ENCODE data around the gene SGIP1. TPM values are rescaled to one million over a fixed set of nuclear protein-coding genes. Genes with fewer than 3 reads are reported as not detected.

Gene SGIP1
- total and polyA plus RNA-seq, 4 donors: 2.7 to 17.0 (median 4.7) TPM

DNA sequence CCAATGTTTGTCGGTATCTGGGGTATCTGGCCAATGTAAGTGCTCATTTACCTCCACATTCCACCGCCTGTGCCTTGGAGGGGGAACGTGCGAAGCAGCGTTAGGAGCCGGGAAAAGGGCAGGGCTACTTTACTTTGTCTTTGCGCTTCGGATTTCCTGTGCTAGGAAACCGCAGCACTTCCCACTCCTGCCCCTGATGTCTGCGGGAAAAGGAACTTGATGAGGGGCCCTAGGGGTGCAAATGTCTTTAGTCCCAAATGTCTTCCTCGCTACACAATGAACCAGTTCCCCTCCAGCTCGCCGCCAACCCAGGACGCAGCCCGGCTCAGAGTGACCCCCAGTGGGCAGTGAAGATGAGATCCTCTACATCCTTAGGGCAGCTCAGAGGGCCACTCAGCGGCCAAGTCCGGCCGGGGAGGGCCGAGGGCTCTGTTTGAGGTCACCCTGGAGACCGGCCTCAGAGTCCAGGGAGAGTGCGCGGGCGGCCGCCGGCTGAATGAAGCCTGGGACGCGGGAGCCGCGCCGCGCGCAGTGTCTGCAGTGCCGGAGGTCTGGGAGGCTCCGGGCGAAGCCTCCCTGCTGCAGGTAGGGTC, 218.1 kb downstream of the SGIP1 start, which contains the start of gene DYNLT5:
DYNLT5 (plus strand) TSS at position 460 of the 593 bp plus-strand sequence. CDS start 2,200 bp downstream, outside the sequence.
- peak within 1 kb of the TSS; percentile 30 to 40 for H3K9ac ChIP-seq (ENCODE audit: insufficient read depth in 1 of 2, low read length in 2 of 2)

GRCh38 chr1:66752671-66753371, 218.9 kb downstream of the SGIP1 start:
- Histone ChIP-seq H3K4me1 (ENCODE audit: control insufficient read depth in 5 of 5, insufficient read depth in 5 of 5, low read length in 5 of 5) (peaks cover 0 to 13% (median 5%) of the 10 kb centered on the region in 5 donors), H3K36me3 (ENCODE audit: control insufficient read depth in 4 of 4, insufficient read depth in 4 of 4, low read length in 4 of 4) (no peaks in the 10 kb centered on the region), H3K27ac (ENCODE audit: low read depth in 1 of 2, low read length in 1 of 2) (no peak overlapping the region), H3K9ac (ENCODE audit: insufficient read depth in 1 of 2, low read length in 2 of 2) (peak overlapping the region in 1 of 2 donors; percentile 30), H3K9me3 (ENCODE audit: control insufficient read depth in 4 of 4, insufficient read depth in 3 of 4, low read length in 3 of 4) (no peaks in the 10 kb centered on the region), H3K4me3 (no peak overlapping the region), H3K27me3 (ENCODE audit: control insufficient read depth in 3 of 3, insufficient read depth in 3 of 3, low read length in 2 of 3) (peaks cover 0 to 15% (median 3%) of the 10 kb centered on the region in 3 donors)
- DNase-seq: no peak
- TF ChIP-seq, protein P1, sequence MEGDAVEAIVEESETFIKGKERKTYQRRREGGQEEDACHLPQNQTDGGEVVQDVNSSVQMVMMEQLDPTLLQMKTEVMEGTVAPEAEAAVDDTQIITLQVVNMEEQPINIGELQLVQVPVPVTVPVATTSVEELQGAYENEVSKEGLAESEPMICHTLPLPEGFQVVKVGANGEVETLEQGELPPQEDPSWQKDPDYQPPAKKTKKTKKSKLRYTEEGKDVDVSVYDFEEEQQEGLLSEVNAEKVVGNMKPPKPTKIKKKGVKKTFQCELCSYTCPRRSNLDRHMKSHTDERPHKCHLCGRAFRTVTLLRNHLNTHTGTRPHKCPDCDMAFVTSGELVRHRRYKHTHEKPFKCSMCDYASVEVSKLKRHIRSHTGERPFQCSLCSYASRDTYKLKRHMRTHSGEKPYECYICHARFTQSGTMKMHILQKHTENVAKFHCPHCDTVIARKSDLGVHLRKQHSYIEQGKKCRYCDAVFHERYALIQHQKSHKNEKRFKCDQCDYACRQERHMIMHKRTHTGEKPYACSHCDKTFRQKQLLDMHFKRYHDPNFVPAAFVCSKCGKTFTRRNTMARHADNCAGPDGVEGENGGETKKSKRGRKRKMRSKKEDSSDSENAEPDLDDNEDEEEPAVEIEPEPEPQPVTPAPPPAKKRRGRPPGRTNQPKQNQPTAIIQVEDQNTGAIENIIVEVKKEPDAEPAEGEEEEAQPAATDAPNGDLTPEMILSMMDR (IDR thresholded peaks at IDR 0.05; ENCODE audit: control extremely low read depth, extremely low read depth): no peak
- ATAC-seq (ENCODE audit: insufficient read depth, low FRiP score): no peak
- WGBS, 2 donors: 29 to 40% methylated on average over 17 to 18 of the region's 18 CpGs

More for the DNA sequence above, 218.1 kb downstream of the SGIP1 start, which contains the start of gene DYNLT5:
- no peaks in the 10 kb centered on the region for H3K36me3 ChIP-seq (ENCODE audit: control insufficient read depth in 4 of 4, insufficient read depth in 4 of 4, low read length in 4 of 4)
- 1 to 4% methylated on average over 32 to 35 of the region's 35 CpGs for WGBS, 2 donors
- peak; percentile 61 to 77 (median 63) for DNase-seq
- H3K9me3 ChIP-seq (ENCODE audit: control insufficient read depth in 4 of 4, insufficient read depth in 3 of 4, low read length in 3 of 4): no peaks in the 10 kb centered on the region
- no peak within 1 kb of the TSS for H3K4me3 ChIP-seq
- peak within 1 kb of the TSS; percentile 5 to 21 for H3K27ac ChIP-seq (ENCODE audit: low read depth in 1 of 2, low read length in 1 of 2)
- peaks cover 0 to 15% (median 3%) of the 10 kb centered on the region in 3 donors for H3K27me3 ChIP-seq (ENCODE audit: control insufficient read depth in 3 of 3, insufficient read depth in 3 of 3, low read length in 2 of 3)
- H3K4me1 ChIP-seq (ENCODE audit: control insufficient read depth in 5 of 5, insufficient read depth in 5 of 5, low read length in 5 of 5): peaks cover 0 to 13% (median 5%) of the 10 kb centered on the region in 5 donors
- TF ChIP-seq, protein P1 (IDR thresholded peaks at IDR 0.05; ENCODE audit: control extremely low read depth, extremely low read depth): no peak
- ATAC-seq (ENCODE audit: insufficient read depth, low FRiP score): peak; percentile 87

DNA sequence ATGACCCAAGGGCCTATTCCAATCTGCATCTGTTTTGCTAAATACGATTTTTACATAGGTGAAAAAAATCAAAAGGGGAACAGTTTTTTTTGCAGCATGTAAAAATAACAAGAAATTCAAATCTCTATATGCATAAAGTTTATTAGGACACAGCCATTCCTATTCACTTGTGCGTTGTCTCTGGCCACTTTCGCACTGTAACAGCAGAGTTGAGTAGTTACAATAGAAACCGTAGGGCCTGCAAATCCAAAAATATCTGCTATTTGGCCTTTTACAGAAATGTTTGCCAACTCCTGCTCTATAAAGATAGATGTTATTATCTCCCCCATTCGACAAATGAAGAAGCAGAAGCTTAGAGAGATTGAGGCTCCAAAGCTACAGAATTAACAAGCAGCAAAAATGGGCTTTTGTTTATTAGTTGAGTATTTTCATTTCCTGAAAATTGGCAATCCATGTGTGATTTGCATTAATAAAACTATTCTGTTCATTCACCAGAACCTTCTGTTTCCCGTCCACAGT, 223.8 kb downstream of the SGIP1 start:
- Histone ChIP-seq H3K9me3 (ENCODE audit: control insufficient read depth in 4 of 4, insufficient read depth in 3 of 4, low read length in 3 of 4) (no peaks in the 10 kb centered on the region), H3K4me3 (no peak overlapping the region), H3K9ac (ENCODE audit: insufficient read depth in 1 of 2, low read length in 2 of 2) (no peak overlapping the region), H3K27ac (ENCODE audit: low read depth in 1 of 2, low read length in 1 of 2) (no peak overlapping the region), H3K4me1 (ENCODE audit: control insufficient read depth in 5 of 5, insufficient read depth in 5 of 5, low read length in 5 of 5) (peaks cover 0 to 10% (median 2%) of the 10 kb centered on the region in 5 donors), H3K27me3 (ENCODE audit: control insufficient read depth in 3 of 3, insufficient read depth in 3 of 3, low read length in 2 of 3) (peaks cover 0 to 4% (median 3%) of the 10 kb centered on the region in 3 donors), H3K36me3 (ENCODE audit: control insufficient read depth in 4 of 4, insufficient read depth in 4 of 4, low read length in 4 of 4) (no peaks in the 10 kb centered on the region)
- no peak for ATAC-seq (ENCODE audit: insufficient read depth, low FRiP score)
- TF ChIP-seq, protein P1 (IDR thresholded peaks at IDR 0.05; ENCODE audit: control extremely low read depth, extremely low read depth): no peak
- WGBS, 2 donors: 80% methylated on average over 6 of the region's 6 CpGs
- DNase-seq: no peak
